A673 (cell line): ENCODE results near the gene CAPZB.

Source experiments
- EZH2 ChIP-seq: fragments of 200-600 bp; sonication (generic); IDR thresholded peaks from 2 replicates; pipeline ENCODE4 v1.6.1; 2017; ENCODE audit warnings: borderline replicate concordance, low read depth, mild to moderate bottlenecking, mixed read lengths, antibody characterized with exemption, low read length; ENCODE audit not compliant: poor library complexity, severe bottlenecking
- TF ChIP-seq, protein P1 (sequence below): fragments of 300-800, 200-600 bp; sonication (generic); conservative IDR thresholded peaks from 2 replicates; pipeline ENCODE4 v1.5.1; 2017; ENCODE audit warnings: low read depth, mild to moderate bottlenecking, antibody characterized with exemption, low read length, moderate library complexity, mixed read lengths

- TF ChIP-seq, protein P1, sequence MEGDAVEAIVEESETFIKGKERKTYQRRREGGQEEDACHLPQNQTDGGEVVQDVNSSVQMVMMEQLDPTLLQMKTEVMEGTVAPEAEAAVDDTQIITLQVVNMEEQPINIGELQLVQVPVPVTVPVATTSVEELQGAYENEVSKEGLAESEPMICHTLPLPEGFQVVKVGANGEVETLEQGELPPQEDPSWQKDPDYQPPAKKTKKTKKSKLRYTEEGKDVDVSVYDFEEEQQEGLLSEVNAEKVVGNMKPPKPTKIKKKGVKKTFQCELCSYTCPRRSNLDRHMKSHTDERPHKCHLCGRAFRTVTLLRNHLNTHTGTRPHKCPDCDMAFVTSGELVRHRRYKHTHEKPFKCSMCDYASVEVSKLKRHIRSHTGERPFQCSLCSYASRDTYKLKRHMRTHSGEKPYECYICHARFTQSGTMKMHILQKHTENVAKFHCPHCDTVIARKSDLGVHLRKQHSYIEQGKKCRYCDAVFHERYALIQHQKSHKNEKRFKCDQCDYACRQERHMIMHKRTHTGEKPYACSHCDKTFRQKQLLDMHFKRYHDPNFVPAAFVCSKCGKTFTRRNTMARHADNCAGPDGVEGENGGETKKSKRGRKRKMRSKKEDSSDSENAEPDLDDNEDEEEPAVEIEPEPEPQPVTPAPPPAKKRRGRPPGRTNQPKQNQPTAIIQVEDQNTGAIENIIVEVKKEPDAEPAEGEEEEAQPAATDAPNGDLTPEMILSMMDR = no peak
- no peak for TF ChIP-seq EZH2
These were observed 34.4 kb downstream of the CAPZB start for GRCh38 chr1:19450811-19451515.
